Loucy (cell line): ENCODE measurements around the gene KIAA0232.

Source experiments
- EZH2phosphoT487 ChIP-seq: fragments of 200-600 bp; IDR thresholded peaks from 2 replicates; pipeline ENCODE4 v1.6.1; 2018; ENCODE audit warnings: antibody characterized with exemption, mild to moderate bottlenecking, moderate library complexity, borderline replicate concordance
- TF ChIP-seq, protein P1 (sequence below): fragments of 200-600 bp; sonication (generic); conservative IDR thresholded peaks from 2 replicates; pipeline ENCODE4 v1.5.1; 2014; ENCODE audit warnings: mild to moderate bottlenecking, antibody characterized with exemption, low read length

DNA sequence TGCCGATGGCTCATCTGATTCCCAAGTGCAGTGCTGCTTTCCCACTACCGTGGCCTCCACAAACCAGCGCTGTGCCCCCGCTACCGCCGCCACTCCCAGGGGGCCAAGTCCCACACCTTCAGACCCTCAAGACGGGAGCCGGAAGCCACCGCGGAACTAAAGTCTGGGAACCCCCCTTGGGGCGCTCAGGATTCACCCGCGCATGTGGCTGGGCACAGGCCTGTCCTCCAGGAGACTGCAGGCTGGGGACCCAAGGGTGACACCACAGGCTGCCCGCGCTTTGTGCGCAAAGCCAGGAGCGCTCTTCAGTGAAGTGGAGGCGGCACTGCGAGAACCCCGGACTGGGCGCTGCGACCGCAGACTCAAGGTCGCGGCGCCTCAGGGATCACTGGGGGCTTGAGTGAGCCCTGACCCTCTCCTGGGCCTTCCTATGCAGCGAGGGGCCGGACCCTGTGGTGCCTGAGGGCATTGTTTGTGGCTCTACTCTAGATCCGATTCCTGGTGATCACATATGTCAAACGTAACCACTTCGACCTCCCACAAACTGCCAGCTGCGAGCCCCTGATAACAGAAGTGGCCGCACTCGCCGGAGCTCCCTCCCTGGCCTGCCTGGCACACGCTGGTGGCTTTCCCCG, 106.7 kb downstream of the KIAA0232 start:
- TF ChIP-seq, protein P1, sequence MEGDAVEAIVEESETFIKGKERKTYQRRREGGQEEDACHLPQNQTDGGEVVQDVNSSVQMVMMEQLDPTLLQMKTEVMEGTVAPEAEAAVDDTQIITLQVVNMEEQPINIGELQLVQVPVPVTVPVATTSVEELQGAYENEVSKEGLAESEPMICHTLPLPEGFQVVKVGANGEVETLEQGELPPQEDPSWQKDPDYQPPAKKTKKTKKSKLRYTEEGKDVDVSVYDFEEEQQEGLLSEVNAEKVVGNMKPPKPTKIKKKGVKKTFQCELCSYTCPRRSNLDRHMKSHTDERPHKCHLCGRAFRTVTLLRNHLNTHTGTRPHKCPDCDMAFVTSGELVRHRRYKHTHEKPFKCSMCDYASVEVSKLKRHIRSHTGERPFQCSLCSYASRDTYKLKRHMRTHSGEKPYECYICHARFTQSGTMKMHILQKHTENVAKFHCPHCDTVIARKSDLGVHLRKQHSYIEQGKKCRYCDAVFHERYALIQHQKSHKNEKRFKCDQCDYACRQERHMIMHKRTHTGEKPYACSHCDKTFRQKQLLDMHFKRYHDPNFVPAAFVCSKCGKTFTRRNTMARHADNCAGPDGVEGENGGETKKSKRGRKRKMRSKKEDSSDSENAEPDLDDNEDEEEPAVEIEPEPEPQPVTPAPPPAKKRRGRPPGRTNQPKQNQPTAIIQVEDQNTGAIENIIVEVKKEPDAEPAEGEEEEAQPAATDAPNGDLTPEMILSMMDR: no peak
- TF ChIP-seq EZH2phosphoT487: no peak
